Nephron progenitor cell (in vitro differentiated cells): ENCODE data around the gene URAD.

Source experiments
- DNase-seq: peaks from one replicate; pipeline ENCODE4 v3.0.0; 2021
- H3K27ac Mint-ChIP-seq: 2 replicates; pipeline ENCODE4 v1.8.0; 2021; ENCODE audit warnings: mild to moderate bottlenecking, moderate library complexity, mixed read lengths
- H3K27me3 Mint-ChIP-seq: 2 replicates; pipeline ENCODE4 v1.8.0; 2021; ENCODE audit warnings: mild to moderate bottlenecking, low read depth, mixed read lengths; ENCODE audit not compliant: poor library complexity
- H3K36me3 Mint-ChIP-seq: 2 replicates; pipeline ENCODE4 v1.8.0; 2021; ENCODE audit warnings: low read depth, mixed read lengths
- H3K4me1 Mint-ChIP-seq: 2 replicates; pipeline ENCODE4 v1.8.0; 2021; ENCODE audit warnings: mixed read lengths
- H3K4me3 Mint-ChIP-seq: 2 replicates; pipeline ENCODE4 v1.8.0; 2021; ENCODE audit warnings: mild to moderate bottlenecking, moderate library complexity, mixed read lengths
- H3K9me3 Mint-ChIP-seq: 2 replicates; pipeline ENCODE4 v1.8.0; 2021; ENCODE audit warnings: mild to moderate bottlenecking, moderate library complexity, mixed read lengths
- TF ChIP-seq, protein P1 (sequence below): fragments of 200-600 bp; sonication (generic); IDR thresholded peaks from 2 replicates; pipeline ENCODE4 v1.5.0; 2021; ENCODE audit warnings: antibody characterized with exemption

Gene URAD

GRCh38 chr13:27953676-27954405 is 34.7 kb downstream of the URAD start:
- H3K27ac Mint-ChIP-seq, result peak overlapping the region; percentile 95
- peaks cover 33% of the 10 kb centered on the region for H3K4me1 Mint-ChIP-seq
- peaks cover 33% of the 10 kb centered on the region for H3K27me3 Mint-ChIP-seq
- DNase-seq, result peak; percentile 95
- peaks cover 8% of the 10 kb centered on the region for H3K9me3 Mint-ChIP-seq
- no peaks in the 10 kb centered on the region for H3K36me3 Mint-ChIP-seq
- H3K4me3 Mint-ChIP-seq, result peak overlapping the region; percentile 90
- TF ChIP-seq, protein P1, sequence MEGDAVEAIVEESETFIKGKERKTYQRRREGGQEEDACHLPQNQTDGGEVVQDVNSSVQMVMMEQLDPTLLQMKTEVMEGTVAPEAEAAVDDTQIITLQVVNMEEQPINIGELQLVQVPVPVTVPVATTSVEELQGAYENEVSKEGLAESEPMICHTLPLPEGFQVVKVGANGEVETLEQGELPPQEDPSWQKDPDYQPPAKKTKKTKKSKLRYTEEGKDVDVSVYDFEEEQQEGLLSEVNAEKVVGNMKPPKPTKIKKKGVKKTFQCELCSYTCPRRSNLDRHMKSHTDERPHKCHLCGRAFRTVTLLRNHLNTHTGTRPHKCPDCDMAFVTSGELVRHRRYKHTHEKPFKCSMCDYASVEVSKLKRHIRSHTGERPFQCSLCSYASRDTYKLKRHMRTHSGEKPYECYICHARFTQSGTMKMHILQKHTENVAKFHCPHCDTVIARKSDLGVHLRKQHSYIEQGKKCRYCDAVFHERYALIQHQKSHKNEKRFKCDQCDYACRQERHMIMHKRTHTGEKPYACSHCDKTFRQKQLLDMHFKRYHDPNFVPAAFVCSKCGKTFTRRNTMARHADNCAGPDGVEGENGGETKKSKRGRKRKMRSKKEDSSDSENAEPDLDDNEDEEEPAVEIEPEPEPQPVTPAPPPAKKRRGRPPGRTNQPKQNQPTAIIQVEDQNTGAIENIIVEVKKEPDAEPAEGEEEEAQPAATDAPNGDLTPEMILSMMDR, result peak; percentile 90

DNA sequence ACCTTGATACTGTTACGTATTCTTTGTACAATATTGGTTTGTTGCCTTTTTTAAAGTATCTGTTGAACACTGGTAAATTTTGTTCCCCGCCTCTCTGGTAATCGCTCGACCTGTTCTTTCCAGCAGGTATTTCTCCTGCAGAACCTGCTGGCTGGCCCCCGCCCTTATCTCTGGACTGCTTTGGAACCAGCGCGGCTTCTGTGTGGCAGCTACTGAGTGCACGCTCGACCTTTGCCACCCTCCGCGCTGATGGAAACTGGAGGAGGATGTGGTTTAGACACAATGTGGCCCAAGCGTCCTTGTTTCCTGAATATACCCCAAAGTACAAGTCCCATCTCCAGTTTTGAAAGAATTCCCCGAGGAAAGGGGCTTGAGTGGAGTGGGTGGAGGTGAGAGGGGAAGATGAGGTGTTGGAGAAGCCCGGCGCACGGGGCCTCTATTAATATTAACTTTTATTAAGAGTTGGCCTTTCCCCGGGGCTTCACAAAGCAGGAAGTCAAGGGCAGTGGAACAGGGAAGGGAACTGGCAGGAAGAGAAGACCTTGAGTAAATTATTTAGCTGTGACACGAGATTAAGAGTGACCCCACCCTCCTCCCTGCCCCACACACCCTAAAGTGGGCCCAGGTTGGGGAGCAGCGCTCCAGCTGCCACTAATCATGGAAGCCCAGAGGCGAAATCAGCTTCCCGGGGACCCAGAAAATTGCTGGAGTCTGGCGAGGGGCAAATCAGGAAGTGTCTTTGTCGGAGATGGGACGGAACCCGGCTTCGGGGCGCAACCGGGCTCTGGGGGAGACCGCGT is 35.4 kb downstream of the URAD start:
- Mint-ChIP-seq H3K36me3 (no peaks in the 10 kb centered on the region), H3K27ac (no peak overlapping the region), H3K9me3 (peaks cover 11% of the 10 kb centered on the region), H3K27me3 (peaks cover 38% of the 10 kb centered on the region), H3K4me3 (peak overlapping the region; percentile 80), H3K4me1 (peaks cover 33% of the 10 kb centered on the region)
- TF ChIP-seq, protein P1, result no peak
- peak; percentile 31 for DNase-seq

DNA sequence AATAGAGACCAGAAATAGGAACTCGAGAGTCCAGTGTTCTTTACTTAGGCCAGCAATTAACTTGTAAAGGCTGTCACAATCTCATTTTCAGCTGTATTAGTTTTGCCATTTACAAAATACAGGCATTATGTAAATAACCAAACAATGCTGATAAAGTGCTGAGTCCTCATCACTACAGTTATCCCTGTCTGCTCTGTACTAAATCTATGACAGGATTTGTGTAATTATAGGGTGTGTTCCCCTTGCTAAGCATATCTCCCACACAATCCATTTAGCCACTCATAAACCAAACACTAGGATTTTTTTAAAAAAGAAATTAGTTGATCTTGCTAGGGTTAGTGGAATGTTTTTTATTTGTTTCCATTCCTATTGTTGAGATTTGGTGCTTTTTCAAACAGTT is 45.5 kb downstream of the URAD start:
- H3K4me1 Mint-ChIP-seq, result peaks cover 10% of the 10 kb centered on the region
- no peak for DNase-seq
- H3K36me3 Mint-ChIP-seq, result peaks cover 5% of the 10 kb centered on the region
- no peak overlapping the region for H3K4me3 Mint-ChIP-seq
- TF ChIP-seq, protein P1, result no peak
- H3K9me3 Mint-ChIP-seq, result peaks cover 36% of the 10 kb centered on the region
- peaks cover 36% of the 10 kb centered on the region for H3K27me3 Mint-ChIP-seq
- no peak overlapping the region for H3K27ac Mint-ChIP-seq

DNA sequence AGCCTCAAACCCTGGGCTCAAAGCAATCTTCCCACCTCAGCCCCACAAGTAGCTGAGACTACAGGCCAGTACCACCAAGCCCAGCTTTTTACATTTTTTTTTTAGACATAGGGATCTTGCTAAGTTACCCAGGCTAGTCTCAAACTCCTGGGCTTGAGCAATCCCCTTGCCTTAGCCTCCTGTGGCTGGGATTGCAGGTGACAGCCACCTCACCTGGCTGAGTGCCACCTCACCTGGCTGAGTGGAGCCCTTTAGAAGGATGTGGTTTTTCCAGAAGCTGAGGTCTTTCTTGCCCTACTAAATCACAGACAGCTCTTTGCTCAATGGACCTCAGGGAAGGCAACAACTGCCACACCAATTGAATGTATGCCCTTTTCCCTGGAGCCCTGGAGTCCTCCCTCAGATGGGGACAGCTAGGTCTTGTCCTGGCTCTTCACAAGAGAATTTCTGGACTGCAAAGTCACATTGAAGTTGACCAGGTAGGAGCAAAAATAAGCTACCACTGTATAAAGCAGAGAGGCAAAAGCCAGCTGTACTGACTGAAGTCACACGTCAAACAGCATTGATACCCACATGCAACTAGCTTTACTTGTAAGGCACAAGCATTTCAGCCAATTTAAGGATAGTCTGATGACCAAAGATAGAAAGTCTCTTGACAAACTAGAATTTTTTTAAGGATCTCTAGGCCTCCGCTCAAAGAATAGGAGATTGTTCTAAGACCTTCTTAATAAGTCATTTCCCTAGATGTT is 54.7 kb downstream of the URAD start:
- Mint-ChIP-seq H3K27me3 (peaks cover 54% of the 10 kb centered on the region), H3K4me1 (peaks cover 8% of the 10 kb centered on the region), H3K4me3 (no peak overlapping the region), H3K27ac (no peak overlapping the region), H3K9me3 (no peaks in the 10 kb centered on the region), H3K36me3 (no peaks in the 10 kb centered on the region)
- no peak for DNase-seq
- TF ChIP-seq, protein P1, result no peak

DNA sequence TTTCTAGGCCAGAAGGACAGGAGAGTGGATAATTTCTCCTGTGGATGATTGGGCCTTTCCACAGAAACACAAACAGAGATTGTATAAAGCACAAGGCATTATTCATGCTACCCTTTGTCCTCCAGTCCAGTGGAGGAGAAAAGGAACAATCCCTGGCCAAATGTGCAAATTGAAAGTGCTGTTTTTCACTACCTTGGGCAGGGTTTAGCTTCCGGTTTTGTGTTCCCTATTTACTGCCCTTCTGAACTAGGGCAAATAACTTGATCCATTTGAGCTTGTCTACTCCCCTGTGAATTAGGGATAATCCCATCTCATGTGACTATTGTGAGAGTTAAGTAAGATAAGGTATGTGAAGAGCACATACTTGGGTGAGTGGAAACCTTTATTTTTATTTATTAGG is 55.4 kb downstream of the URAD start:
- Mint-ChIP-seq H3K4me3 (no peak overlapping the region), H3K9me3 (no peaks in the 10 kb centered on the region), H3K36me3 (no peaks in the 10 kb centered on the region), H3K4me1 (peaks cover 10% of the 10 kb centered on the region), H3K27me3 (peaks cover 61% of the 10 kb centered on the region), H3K27ac (no peak overlapping the region)
- no peak for DNase-seq
- TF ChIP-seq, protein P1, result no peak
